H1 (cell line): Measurements from ENCODE around the gene ARGLU1. TPM values are rescaled to one million over a fixed set of nuclear protein-coding genes. Genes with fewer than 3 reads are reported as not detected.

Source experiments
- CTCF ChIA-PET: fragments of 300-600 bp; sonication (Branson Sonifier 250); formaldehyde crosslinking; loops from one replicate; lab custom pipeline; 2021; ENCODE audit not compliant: partially characterized antibody; lab: Charles Lee
- POLR2A ChIA-PET: fragments of 300-600 bp; sonication (Branson Sonifier 250); formaldehyde crosslinking; loops from one replicate; lab custom pipeline; 2021; ENCODE audit warnings: inconsistent platforms; ENCODE audit not compliant: partially characterized antibody; lab: Charles Lee
- DNase-seq, 2 experiments: peaks; one replicate each; pipeline versions ENCODE4 v3.0.0 to v3.0.0-alpha.2; 2010 to 2022; ENCODE audit warnings: low spot score in 2 of 2, low read depth in 1 of 2, mixed read lengths in 1 of 2
- FAIRE-seq: peaks from 2 replicates; lab custom pipeline; 2011; peaks lifted over from hg19 to GRCh38; lab: Jason Lieb, UNC
- H2AFZ ChIP-seq: 2 replicates; pipeline ENCODE4 v1.8.1; 2012; ENCODE audit warnings: low read length, inconsistent platforms
- H2AK5ac ChIP-seq: 2 replicates; pipeline ENCODE4 v1.6.1; 2013; ENCODE audit warnings: low read depth, low read length
- H2BK120ac ChIP-seq: replicated peaks from 2 replicates; pipeline ENCODE3; 2013; ENCODE audit warnings: low read depth, low read length, inconsistent platforms
- H2BK12ac ChIP-seq: 2 replicates; pipeline ENCODE4 v1.6.1; 2013; ENCODE audit warnings: low read depth, low read length
- H2BK15ac ChIP-seq: 2 replicates; pipeline ENCODE4 v1.6.1; 2013; ENCODE audit warnings: low read length
- H2BK20ac ChIP-seq: 2 replicates; pipeline ENCODE4 v1.6.1; 2013; ENCODE audit warnings: low read length
- H2BK5ac ChIP-seq: 2 replicates; pipeline ENCODE4 v1.6.1; 2013; ENCODE audit warnings: low read depth, low read length
- H3K14ac ChIP-seq: 2 replicates; pipeline ENCODE4 v1.6.1; 2013; ENCODE audit warnings: inconsistent platforms; ENCODE audit not compliant: insufficient read length
- H3K18ac ChIP-seq: 2 replicates; pipeline ENCODE4 v1.6.1; 2013; ENCODE audit warnings: low read length; ENCODE audit errors: extremely low read depth
- H3K23ac ChIP-seq: 2 replicates; pipeline ENCODE4 v1.6.1; 2013; ENCODE audit warnings: inconsistent platforms; ENCODE audit not compliant: insufficient read length
- H3K23me2 ChIP-seq: 2 replicates; pipeline ENCODE4 v1.6.1; 2013; ENCODE audit warnings: low read depth, low read length
- H3K27ac ChIP-seq: 2 replicates; pipeline ENCODE4 v1.6.1; 2011; ENCODE audit warnings: low read depth, low read length, inconsistent platforms
- H3K27me3 ChIP-seq, 4 experiments: replicated peaks in 1 of 4; 1 replicate in 1 of 4; 2 replicates in 3 of 4; pipeline versions ENCODE4 v1.6.1 to v1.8.1; 2011 to 2013; ENCODE audit warnings: low read length in 3 of 4, mild to moderate bottlenecking in 3 of 4, inconsistent platforms in 2 of 4, mixed read lengths in 2 of 4, moderate library complexity in 1 of 4; ENCODE audit not compliant: control insufficient read depth in 3 of 4, insufficient read depth in 3 of 4; ENCODE audit errors: extremely low read depth in 1 of 4
- H3K36me3 ChIP-seq, 4 experiments: 2 replicates each; pipeline versions ENCODE4 v1.6.1 to v1.8.1; 2011 to 2013; ENCODE audit warnings: mild to moderate bottlenecking in 4 of 4, low read length in 3 of 4, moderate library complexity in 2 of 4, control low read depth in 1 of 4, inconsistent platforms in 1 of 4; ENCODE audit not compliant: insufficient read depth in 4 of 4, control insufficient read depth in 2 of 4
- H3K4ac ChIP-seq: replicated peaks from 2 replicates; pipeline ENCODE3; 2013; ENCODE audit warnings: low read length, low read depth, mixed read lengths, inconsistent platforms; ENCODE audit not compliant: insufficient read length
- H3K4me1 ChIP-seq, 4 experiments: replicated peaks in 1 of 4; 1 replicate in 1 of 4; 2 replicates in 3 of 4; pipeline versions ENCODE4 v1.6.1 to v1.8.1; 2011 to 2013; ENCODE audit warnings: low read length in 3 of 4, inconsistent platforms in 2 of 4, mixed read lengths in 1 of 4; ENCODE audit not compliant: insufficient read depth in 4 of 4, control insufficient read depth in 3 of 4
- H3K4me2 ChIP-seq, 2 experiments: 2 replicates each; pipeline versions ENCODE4 v1.6.1 to v1.8.1; 2011 to 2013; ENCODE audit warnings: low read depth in 2 of 2, low read length in 2 of 2, control low read depth in 1 of 2, inconsistent platforms in 1 of 2, mild to moderate bottlenecking in 1 of 2; ENCODE audit not compliant: insufficient read depth in 1 of 2
- H3K4me3 ChIP-seq, 4 experiments: fragments of 200-600, 300-600 bp in 1 of 4; sonication (generic), shearing (Covaris generic), sonication (Bioruptor Twin) in 1 of 4; 2 replicates each; pipeline versions ENCODE4 v1.5.1 to v1.8.1; 2011 to 2016; ENCODE audit warnings: low read length in 4 of 4, low read depth in 3 of 4, control low read depth in 2 of 4, inconsistent platforms in 2 of 4, mild to moderate bottlenecking in 2 of 4, mixed read lengths in 1 of 4, moderate library complexity in 1 of 4; ENCODE audit not compliant: insufficient read depth in 2 of 4; ENCODE audit errors: extremely low read depth in 1 of 4
- H3K56ac ChIP-seq: replicated peaks from 2 replicates; pipeline ENCODE3; 2013; ENCODE audit warnings: low read depth, mild to moderate bottlenecking, mixed read lengths, low read length, inconsistent platforms; ENCODE audit not compliant: insufficient read length
- H3K79me1 ChIP-seq: 2 replicates; pipeline ENCODE4 v1.6.1; 2013; ENCODE audit warnings: low read depth, low read length, control low read depth
- H3K79me2 ChIP-seq, 2 experiments: 2 replicates each; pipeline versions ENCODE4 v1.6.1 to v1.8.1; 2012 to 2013; ENCODE audit warnings: low read length in 2 of 2, mild to moderate bottlenecking in 2 of 2, inconsistent platforms in 1 of 2; ENCODE audit not compliant: insufficient read depth in 2 of 2, control insufficient read depth in 1 of 2
- H3K9ac ChIP-seq, 4 experiments: replicated peaks in 1 of 4; 1 replicate in 1 of 4; 2 replicates in 3 of 4; pipeline versions ENCODE4 v1.6.1 to v1.8.1; 2011 to 2013; ENCODE audit warnings: low read depth in 3 of 4, low read length in 3 of 4, control low read depth in 2 of 4, mild to moderate bottlenecking in 2 of 4, moderate library complexity in 2 of 4, inconsistent platforms in 1 of 4; ENCODE audit errors: extremely low read depth in 1 of 4
- H3K9me3 ChIP-seq, 2 experiments: 2 replicates each; pipeline versions ENCODE4 v1.6.1 to v1.8.1; 2012 to 2013; ENCODE audit warnings: mild to moderate bottlenecking in 2 of 2, moderate library complexity in 2 of 2, control low read depth in 1 of 2, inconsistent platforms in 1 of 2, low read depth in 1 of 2, low read length in 1 of 2, mixed read lengths in 1 of 2; ENCODE audit not compliant: insufficient read depth in 2 of 2
- H4K20me1 ChIP-seq, 2 experiments: replicated peaks in 1 of 2; 2 replicates each; pipeline versions ENCODE3 to v1.8.1; 2011 to 2013; ENCODE audit warnings: inconsistent platforms in 2 of 2, low read length in 2 of 2, mild to moderate bottlenecking in 1 of 2; ENCODE audit not compliant: insufficient read depth in 2 of 2, control insufficient read depth in 1 of 2
- H4K5ac ChIP-seq: 2 replicates; pipeline ENCODE4 v1.6.1; 2013; ENCODE audit warnings: low read length, low read depth, mixed read lengths, inconsistent platforms; ENCODE audit not compliant: insufficient read length
- H4K8ac ChIP-seq: 2 replicates; pipeline ENCODE4 v1.8.0; 2013; ENCODE audit warnings: mild to moderate bottlenecking, moderate library complexity, low read length, inconsistent platforms; ENCODE audit not compliant: insufficient read depth; ENCODE audit errors: extremely low read depth
- H4K91ac ChIP-seq: replicated peaks from 2 replicates; pipeline ENCODE3; 2013; ENCODE audit warnings: low read length, mixed read lengths, inconsistent platforms; ENCODE audit not compliant: insufficient read length
- ATF3 ChIP-seq: IDR thresholded peaks from 2 replicates; pipeline ENCODE4 v1.6.1; 2011; ENCODE audit warnings: low read depth, mild to moderate bottlenecking, low read length; ENCODE audit not compliant: insufficient read depth
- BRCA1 ChIP-seq: IDR thresholded peaks from 2 replicates; pipeline ENCODE4 v1.6.1; 2012; ENCODE audit warnings: low read depth, low read length, improper control_type of control experiment
- NANOG ChIP-seq: IDR thresholded peaks from 2 replicates; pipeline ENCODE4 v1.6.1; 2011; ENCODE audit warnings: low read length, low read depth, mild to moderate bottlenecking, inconsistent platforms; ENCODE audit not compliant: insufficient read depth, poor library complexity, severe bottlenecking
- SUZ12 ChIP-seq: fragments of 200-600 bp; sonication (generic); IDR thresholded peaks from 2 replicates; pipeline ENCODE4 v1.6.1; 2012; ENCODE audit warnings: mild to moderate bottlenecking, inconsistent platforms, low read length, moderate library complexity, mixed read lengths
- USF2 ChIP-seq: IDR thresholded peaks from 2 replicates; pipeline ENCODE4 v1.6.1; 2011; ENCODE audit warnings: low read length, improper control_type of control experiment
- polyA plus RNA-seq, 7 experiments: library from polyadenylated mRNA; depleted of rRNA in 3 of 7; stranded (reverse) in 5 of 7; unstranded in 2 of 7; fragments of >200 nt in 5 of 7; fragments of 200-250 nt in 2 of 7; gene quantifications; 1 replicate in 5 of 7; 2 replicates in 1 of 7; 4 replicates in 1 of 7; pipeline versions ENCODE4 v1.2.1 to v1.2.3, GENCODE V29; 2011 to 2013; ENCODE audit warnings: missing spikeins in 2 of 7, mixed read lengths in 2 of 7
- total RNA-seq: library from RNA; stranded (reverse); fragmentation: NEBNext Ultra II Directional; extraction: Animal tissue kit (Norgen Biotek cat#: 25700); gene quantifications from 2 replicates; pipeline ENCODE4 v1.2.1, GENCODE V29; 2021

Gene ARGLU1
- total and polyA plus RNA-seq, 2 of the 8 experiments (the other 6 are each of a cell fraction or from before 2014, with no cell fraction given): 47.8 to 84.9 TPM

- no peak overlapping the region for H3K4me3 ChIP-seq
- POLR2A ChIA-PET: no interaction called here
Observed at GRCh38 chr13:106494506-106494905, 73.4 kb downstream of the ARGLU1 start.

More at GRCh38 chr13:106494506-106494905, 73.4 kb downstream of the ARGLU1 start:
- Histone ChIP-seq H3K9me3 (no peaks in the 10 kb centered on the region), H3K23ac (no peak overlapping the region), H3K79me2 (no peaks in the 10 kb centered on the region; a peak in 1 of 4 replicates), H3K56ac (no peak overlapping the region), H3K14ac (no peak overlapping the region), H2BK120ac (no peak overlapping the region), H2AK5ac (no peak overlapping the region), H2BK12ac (no peak overlapping the region), H3K36me3 (peaks cover 3 to 22% (median 15%) of the 10 kb centered on the region in 4 experiments; a peak in 6 of 8 replicates), H3K4ac (no peak overlapping the region), H3K4me2 (no peak overlapping the region), H3K4me1 (peaks cover 0 to 14% (median 3%) of the 10 kb centered on the region in 4 experiments; a peak in 4 of 7 replicates), H2BK15ac (no peak overlapping the region), H4K91ac (no peak overlapping the region), H3K23me2 (no peaks in the 10 kb centered on the region), H4K5ac (no peak overlapping the region), H3K27me3 (no peaks in the 10 kb centered on the region), H3K9ac (no peak overlapping the region), H2AFZ (no peak overlapping the region), H3K18ac (no peak overlapping the region), H4K20me1 (peaks cover 0 to 5% of the 10 kb centered on the region in 2 experiments), H4K8ac (no peak overlapping the region), H2BK20ac (no peak overlapping the region), H3K27ac (no peak overlapping the region), H2BK5ac (no peak overlapping the region), H3K79me1 (no peaks in the 10 kb centered on the region; the same call in 1 of the 2 replicates)
- no peak for FAIRE-seq
- DNase-seq: no peak
- TF ChIP-seq USF2: no peak
- TF ChIP-seq SUZ12: no peak
- TF ChIP-seq BRCA1: no peak
- TF ChIP-seq ATF3: no peak
- TF ChIP-seq NANOG: no peak
- CTCF ChIA-PET: interaction anchor here (0.9 to 1.1 kb wide), 2 partner anchors 38 to 42 kb away, joined by 3 read pairs; no protein-coding TSS in a partner anchor
